Measurements from ENCODE around the gene PHF5A. TPM values are rescaled to one million over a fixed set of nuclear protein-coding genes. Genes with fewer than 3 reads are reported as not detected.

The PHF5A gene
- total and polyA plus RNA-seq, 2 experiments from 2014 or later = 21.9 to 55.2 TPM

DNA sequence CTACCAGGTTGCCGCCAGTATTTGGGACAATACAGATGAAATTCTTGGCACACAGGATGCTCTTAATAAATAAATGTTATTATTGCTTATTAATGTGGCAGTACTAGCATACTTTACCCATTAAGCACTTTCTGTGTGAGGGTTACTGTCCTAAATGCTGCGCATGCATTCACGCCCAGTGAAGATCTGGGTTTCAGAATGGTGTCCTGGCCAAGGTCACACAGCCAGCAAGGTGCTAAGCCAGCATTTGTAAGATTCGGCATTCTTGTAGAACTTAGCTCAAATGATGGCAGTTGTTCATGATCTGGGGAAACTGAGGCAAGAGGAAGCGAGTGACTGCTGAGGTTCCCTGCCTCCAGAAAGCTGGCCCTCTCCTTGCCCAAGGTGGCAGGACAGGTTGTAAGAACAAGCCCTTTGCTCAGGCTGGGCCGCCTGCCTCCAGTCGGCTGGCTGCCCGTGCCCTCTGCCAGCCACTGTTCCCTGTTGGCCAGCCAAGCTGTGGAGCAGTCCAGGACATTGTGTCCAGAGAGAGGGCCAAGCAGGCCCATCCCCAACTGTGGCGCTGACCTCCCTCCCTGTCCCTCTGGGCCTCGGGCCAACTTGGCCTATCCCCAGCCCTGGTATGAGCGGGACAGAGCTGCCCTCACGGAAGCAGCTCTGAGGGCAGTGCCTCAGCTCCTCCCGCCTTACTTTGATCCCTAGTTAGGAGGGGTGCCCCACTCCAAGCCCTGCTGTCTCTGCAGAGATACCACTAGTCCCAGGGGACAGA, 50.7 kb downstream of the PHF5A start:
- no peaks in the 10 kb centered on the region for H3K9me3 ChIP-seq (ENCODE audit: low read depth)
- H4K20me1 ChIP-seq (ENCODE audit: insufficient read depth, poor library complexity, severe bottlenecking) = no peaks in the 10 kb centered on the region
- TF ChIP-seq, protein P1, sequence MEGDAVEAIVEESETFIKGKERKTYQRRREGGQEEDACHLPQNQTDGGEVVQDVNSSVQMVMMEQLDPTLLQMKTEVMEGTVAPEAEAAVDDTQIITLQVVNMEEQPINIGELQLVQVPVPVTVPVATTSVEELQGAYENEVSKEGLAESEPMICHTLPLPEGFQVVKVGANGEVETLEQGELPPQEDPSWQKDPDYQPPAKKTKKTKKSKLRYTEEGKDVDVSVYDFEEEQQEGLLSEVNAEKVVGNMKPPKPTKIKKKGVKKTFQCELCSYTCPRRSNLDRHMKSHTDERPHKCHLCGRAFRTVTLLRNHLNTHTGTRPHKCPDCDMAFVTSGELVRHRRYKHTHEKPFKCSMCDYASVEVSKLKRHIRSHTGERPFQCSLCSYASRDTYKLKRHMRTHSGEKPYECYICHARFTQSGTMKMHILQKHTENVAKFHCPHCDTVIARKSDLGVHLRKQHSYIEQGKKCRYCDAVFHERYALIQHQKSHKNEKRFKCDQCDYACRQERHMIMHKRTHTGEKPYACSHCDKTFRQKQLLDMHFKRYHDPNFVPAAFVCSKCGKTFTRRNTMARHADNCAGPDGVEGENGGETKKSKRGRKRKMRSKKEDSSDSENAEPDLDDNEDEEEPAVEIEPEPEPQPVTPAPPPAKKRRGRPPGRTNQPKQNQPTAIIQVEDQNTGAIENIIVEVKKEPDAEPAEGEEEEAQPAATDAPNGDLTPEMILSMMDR (IDR thresholded peaks at IDR 0.05; ENCODE audit: poor library complexity) = no peak
- TF ChIP-seq EZH2 (IDR thresholded peaks at IDR 0.05; ENCODE audit: borderline replicate concordance) (no peak), EZH2phosphoT487 (IDR thresholded peaks at IDR 0.05; ENCODE audit: low read depth, severe bottlenecking, unreplicated experiment) (no peak)
- no peak overlapping the region for H3K4me3 ChIP-seq
- H3K27me3 ChIP-seq = no peaks in the 10 kb centered on the region
- H2AFZ ChIP-seq = no peak overlapping the region
- no peak overlapping the region for H3K4me2 ChIP-seq
- peaks cover 25% of the 10 kb centered on the region for H3K79me2 ChIP-seq
- WGBS (ENCODE audit: low lambda C conversion rate, missing lambda C conversion rate) = 93% methylated on average over 12 of the region's 13 CpGs
- no peaks in the 10 kb centered on the region for H3K9me2 ChIP-seq (replicated peaks; ENCODE audit: insufficient read depth)
- no peaks in the 10 kb centered on the region for H3K36me3 ChIP-seq (replicated peaks; ENCODE audit: insufficient read depth, low read depth)
- no peak overlapping the region for H3K27ac ChIP-seq
- DNase-seq (ENCODE audit: low spot score) = no peak
- H3K4me1 ChIP-seq (ENCODE audit: insufficient read depth) = peaks cover 11% of the 10 kb centered on the region

- Histone ChIP-seq H3K4me3 (no peak overlapping the region), H2AFZ (no peak overlapping the region), H3K4me1 (ENCODE audit: insufficient read depth) (peaks cover 18% of the 10 kb centered on the region), H4K20me1 (ENCODE audit: insufficient read depth, poor library complexity, severe bottlenecking) (no peaks in the 10 kb centered on the region), H3K4me2 (peak overlapping the region; percentile 95), H3K9me3 (ENCODE audit: low read depth) (no peaks in the 10 kb centered on the region), H3K27ac (no peak overlapping the region), H3K79me2 (peaks cover 29% of the 10 kb centered on the region), H3K27me3 (no peaks in the 10 kb centered on the region), H3K36me3 (replicated peaks; ENCODE audit: insufficient read depth, low read depth) (no peaks in the 10 kb centered on the region), H3K9me2 (replicated peaks; ENCODE audit: insufficient read depth) (no peaks in the 10 kb centered on the region)
- TF ChIP-seq EZH2phosphoT487 (IDR thresholded peaks at IDR 0.05; ENCODE audit: low read depth, severe bottlenecking, unreplicated experiment) (no peak), EZH2 (IDR thresholded peaks at IDR 0.05; ENCODE audit: borderline replicate concordance) (no peak)
- TF ChIP-seq, protein P1 (IDR thresholded peaks at IDR 0.05; ENCODE audit: poor library complexity) = no peak
- DNase-seq (ENCODE audit: low spot score) = no peak
- WGBS (ENCODE audit: low lambda C conversion rate, missing lambda C conversion rate) = 98% methylated on average over 4 of the region's 4 CpGs
These were observed 52.9 kb downstream of the PHF5A start for GRCh38 chr22:41415554-41415953.

- H3K27ac ChIP-seq = no peak overlapping the region
- no peaks in the 10 kb centered on the region for H4K20me1 ChIP-seq (ENCODE audit: insufficient read depth, poor library complexity, severe bottlenecking)
- no peaks in the 10 kb centered on the region for H3K9me3 ChIP-seq (ENCODE audit: low read depth)
- 86% methylated on average over 11 of the region's 11 CpGs for WGBS (ENCODE audit: low lambda C conversion rate, missing lambda C conversion rate)
- H3K4me3 ChIP-seq = no peak overlapping the region
- DNase-seq (ENCODE audit: low spot score) = no peak
- H3K36me3 ChIP-seq (replicated peaks; ENCODE audit: insufficient read depth, low read depth) = no peaks in the 10 kb centered on the region
- H3K4me1 ChIP-seq (ENCODE audit: insufficient read depth) = peaks cover 18% of the 10 kb centered on the region
- no peaks in the 10 kb centered on the region for H3K27me3 ChIP-seq
- H2AFZ ChIP-seq = no peak overlapping the region
- H3K4me2 ChIP-seq = no peak overlapping the region
- peaks cover 26% of the 10 kb centered on the region for H3K79me2 ChIP-seq
- no peak for TF ChIP-seq EZH2phosphoT487 (IDR thresholded peaks at IDR 0.05; ENCODE audit: low read depth, severe bottlenecking, unreplicated experiment)
- no peak for TF ChIP-seq EZH2 (IDR thresholded peaks at IDR 0.05; ENCODE audit: borderline replicate concordance)
- TF ChIP-seq, protein P1 (IDR thresholded peaks at IDR 0.05; ENCODE audit: poor library complexity) = no peak
- H3K9me2 ChIP-seq (replicated peaks; ENCODE audit: insufficient read depth) = no peaks in the 10 kb centered on the region
These were observed 57.3 kb downstream of the PHF5A start for GRCh38 chr22:41411021-41411851.

Data from hepatocyte (in vitro differentiated cells).